Hepatocyte (in vitro differentiated cells): ENCODE results near the gene JARID2. TPM values are rescaled to one million over a fixed set of nuclear protein-coding genes. Genes with fewer than 3 reads are reported as not detected.

Source experiments
- DNase-seq: peaks from one replicate; pipeline ENCODE4 v3.0.0-alpha.2; 2016; ENCODE audit warnings: low spot score
- H2AFZ ChIP-seq: fragments of 200-600 bp; sonication (generic); 2 replicates; pipeline ENCODE4 v1.6.0; 2016; ENCODE audit warnings: antibody characterized with exemption, mild to moderate bottlenecking
- H3K27ac ChIP-seq: fragments of 200-600 bp; sonication (generic); 2 replicates; pipeline ENCODE4 v1.5.1; 2016; ENCODE audit warnings: mild to moderate bottlenecking
- H3K27me3 ChIP-seq: fragments of 200-600 bp; sonication (generic); 2 replicates; pipeline ENCODE4 v1.6.1; 2016
- H3K36me3 ChIP-seq: fragments of 200-600 bp; sonication (generic); replicated peaks from 2 replicates; pipeline ENCODE4 v1.5.1; 2016; ENCODE audit warnings: low read depth; ENCODE audit not compliant: insufficient read depth
- H3K4me1 ChIP-seq: fragments of 200-600 bp; sonication (generic); 2 replicates; pipeline ENCODE4 v1.5.1; 2016; ENCODE audit warnings: mild to moderate bottlenecking, moderate library complexity; ENCODE audit not compliant: insufficient read depth
- H3K4me2 ChIP-seq: fragments of 200-600 bp; sonication (generic); 2 replicates; pipeline ENCODE4 v1.6.0; 2016
- H3K4me3 ChIP-seq: fragments of 200-600 bp; sonication (generic); 2 replicates; pipeline ENCODE4 v1.5.1; 2016; ENCODE audit warnings: mild to moderate bottlenecking
- H3K79me2 ChIP-seq: fragments of 200-600 bp; sonication (generic); 2 replicates; pipeline ENCODE4 v1.6.0; 2017; ENCODE audit warnings: mild to moderate bottlenecking
- H3K9me2 ChIP-seq: fragments of 200-600 bp; sonication (generic); replicated peaks from 2 replicates; pipeline ENCODE4 v1.6.0; 2017; ENCODE audit warnings: mild to moderate bottlenecking; ENCODE audit not compliant: insufficient read depth
- H3K9me3 ChIP-seq: fragments of 200-600 bp; sonication (generic); 2 replicates; pipeline ENCODE4 v1.5.1; 2016; ENCODE audit warnings: low read depth, mild to moderate bottlenecking
- H4K20me1 ChIP-seq: fragments of 200-600 bp; sonication (generic); 2 replicates; pipeline ENCODE4 v1.6.0; 2016; ENCODE audit warnings: mild to moderate bottlenecking; ENCODE audit not compliant: insufficient read depth, poor library complexity, severe bottlenecking
- CTCF ChIP-seq: fragments of 200-600 bp; sonication (generic); IDR thresholded peaks from 2 replicates; pipeline ENCODE4 v1.5.1; 2016; ENCODE audit warnings: antibody characterized with exemption, mild to moderate bottlenecking; ENCODE audit not compliant: poor library complexity
- EZH2 ChIP-seq: fragments of 200-600 bp; sonication (generic); IDR thresholded peaks from 2 replicates; pipeline ENCODE4 v1.6.1; 2016; ENCODE audit warnings: antibody characterized with exemption, mild to moderate bottlenecking, borderline replicate concordance
- EZH2phosphoT487 ChIP-seq: fragments of 200-600 bp; sonication (generic); IDR thresholded peaks from one replicate; pipeline ENCODE4 v1.6.1; 2018; ENCODE audit warnings: antibody characterized with exemption, mild to moderate bottlenecking, low read depth, moderate library complexity; ENCODE audit not compliant: unreplicated experiment, severe bottlenecking
- WGBS: methylation state at CpG from one replicate; pipeline ENCODE4 v1.1.6; 2016; ENCODE audit warnings: low lambda C conversion rate; ENCODE audit errors: missing lambda C conversion rate; 5-methylcytosine and 5-hydroxymethylcytosine counted together
- polyA plus RNA-seq: library from polyadenylated mRNA; unstranded; fragments of >200 nt; fragmentation: Nextera tagmentation; extraction: Ambion mirVana; gene quantifications from 2 replicates; pipeline ENCODE4 v1.2.1, GENCODE V29; 2016
- total RNA-seq: library from RNA; depleted of rRNA; stranded (reverse); fragments of >200 nt; gene quantifications from 2 replicates; pipeline ENCODE4 v1.2.3, GENCODE V29; 2014

The JARID2 gene
- total and polyA plus RNA-seq, 2 experiments from 2014 or later: 4.6 to 11.6 TPM

DNA sequence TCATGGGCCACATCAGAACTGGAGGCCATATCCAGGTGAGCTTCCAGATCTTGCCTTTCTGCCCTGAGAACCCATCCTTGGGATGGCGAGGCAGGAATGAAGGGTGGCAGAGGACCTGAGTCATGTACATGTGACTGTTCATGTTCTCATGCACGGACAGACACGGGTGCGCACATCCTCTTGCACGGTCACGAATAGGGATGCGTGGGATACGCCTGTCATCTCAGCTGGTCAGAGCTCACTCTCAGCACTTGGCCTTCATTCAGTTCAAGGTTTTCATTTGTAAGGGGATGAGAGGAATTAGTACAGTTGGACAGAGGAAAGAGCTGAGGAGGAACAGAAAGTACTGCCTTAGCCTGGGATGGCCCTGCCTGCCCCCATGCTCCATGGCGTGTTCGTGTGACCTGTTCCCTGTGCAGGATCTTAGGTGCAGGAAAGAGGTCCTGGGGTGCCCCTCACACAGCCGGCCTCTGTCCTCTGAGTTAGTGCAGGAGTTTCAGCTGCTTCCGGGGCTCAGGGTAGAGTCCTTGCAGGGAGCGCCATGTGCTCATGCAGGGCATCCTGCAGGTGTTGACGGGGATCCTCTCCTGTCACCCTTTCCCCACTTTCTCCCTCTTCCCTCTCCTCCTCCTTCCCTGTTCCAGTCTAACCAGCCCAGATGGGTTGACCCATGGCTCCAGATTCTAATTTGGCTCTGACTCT is 243.5 kb downstream of the JARID2 start:
- no peak for DNase-seq
- TF ChIP-seq EZH2phosphoT487: no peak
- no peak for TF ChIP-seq CTCF
- TF ChIP-seq EZH2: no peak
- H3K79me2 ChIP-seq: peaks cover 4% of the 10 kb centered on the region
- 85% methylated on average over 14 of the region's 14 CpGs for WGBS
- H4K20me1 ChIP-seq: peaks cover 4% of the 10 kb centered on the region
- no peak overlapping the region for H3K27ac ChIP-seq
- H3K4me3 ChIP-seq: no peak overlapping the region
- H3K4me1 ChIP-seq: no peaks in the 10 kb centered on the region
- H2AFZ ChIP-seq: no peak overlapping the region
- H3K4me2 ChIP-seq: no peak overlapping the region
- H3K27me3 ChIP-seq: no peaks in the 10 kb centered on the region
- no peaks in the 10 kb centered on the region for H3K36me3 ChIP-seq
- H3K9me3 ChIP-seq: no peaks in the 10 kb centered on the region
- H3K9me2 ChIP-seq: no peaks in the 10 kb centered on the region

- no peaks in the 10 kb centered on the region for H3K4me1 ChIP-seq
- TF ChIP-seq EZH2phosphoT487 (no peak), CTCF (no peak), EZH2 (no peak)
- H2AFZ ChIP-seq: no peak overlapping the region
- no peaks in the 10 kb centered on the region for H3K79me2 ChIP-seq
- H3K27ac ChIP-seq: no peak overlapping the region
- H3K36me3 ChIP-seq: no peaks in the 10 kb centered on the region
- 86% methylated on average over 11 of the region's 11 CpGs for WGBS
- H3K4me2 ChIP-seq: no peak overlapping the region
- H3K27me3 ChIP-seq: no peaks in the 10 kb centered on the region
- H3K9me2 ChIP-seq: no peaks in the 10 kb centered on the region
- H3K9me3 ChIP-seq: no peaks in the 10 kb centered on the region
- no peak for DNase-seq
- H4K20me1 ChIP-seq: peaks cover 4% of the 10 kb centered on the region
- no peak overlapping the region for H3K4me3 ChIP-seq
These were observed 244.6 kb downstream of the JARID2 start for GRCh38 chr6:15490242-15491100.

- Histone ChIP-seq H3K27ac (no peak overlapping the region), H3K27me3 (no peaks in the 10 kb centered on the region), H3K4me2 (no peak overlapping the region), H2AFZ (no peak overlapping the region), H3K4me3 (no peak overlapping the region), H3K4me1 (no peaks in the 10 kb centered on the region), H3K79me2 (no peaks in the 10 kb centered on the region), H3K9me3 (no peaks in the 10 kb centered on the region), H3K9me2 (no peaks in the 10 kb centered on the region), H3K36me3 (no peaks in the 10 kb centered on the region), H4K20me1 (peaks cover 4% of the 10 kb centered on the region)
- DNase-seq: peak; percentile 81
- TF ChIP-seq EZH2phosphoT487 (no peak), CTCF (peak; percentile 92), EZH2 (no peak)
- WGBS: 17% methylated on average over 9 of the region's 9 CpGs
These were observed 245.6 kb downstream of the JARID2 start for GRCh38 chr6:15491255-15491985.
